PC-3 (cell line): ENCODE data around the gene TCF7L1. TPM values are rescaled to one million over a fixed set of nuclear protein-coding genes. Genes with fewer than 3 reads are reported as not detected.
A peak's percentile ranks its signal among the peaks of the same experiment; 100 is the strongest.

Source experiments
- ATAC-seq: fragments of 200-7000 bp; cut with Tn5 transposase; 2 replicates; pipeline ENCODE4 v1.9.1; 2020; ENCODE audit warnings: mild to moderate bottlenecking, moderate library complexity
- BruUV-seq: library from RNA; stranded (reverse); fragments of 400-500 nt; replicated peaks from 2 replicates; lab custom pipeline; 2021; lab: Mats Ljungman, UMichigan
- CTCF ChIA-PET: fragments of 300-600 bp; sonication (Branson Sonifier 250); formaldehyde crosslinking; loops from one replicate; lab custom pipeline; 2022; ENCODE audit warnings: antibody characterized with exemption; lab: Charles Lee
- POLR2A ChIA-PET: fragments of 300-600 bp; sonication (Branson Sonifier 250); formaldehyde crosslinking; loops from one replicate; lab custom pipeline; 2022; ENCODE audit warnings: antibody characterized with exemption; ENCODE audit not compliant: unreplicated experiment; lab: Charles Lee
- DNase-seq: peaks from one replicate; pipeline ENCODE4 v3.0.0-alpha.2; 2015
- H2AFZ ChIP-seq: fragments of 300-600 bp; sonication (generic); 2 replicates; pipeline ENCODE4 v1.6.0; 2016; ENCODE audit warnings: antibody characterized with exemption, low read length
- H3F3A ChIP-seq: fragments of 300-600 bp; sonication (generic); one replicate; pipeline ENCODE4 v1.6.0; 2017; ENCODE audit warnings: antibody characterized with exemption, low read length, control low read depth, mild to moderate bottlenecking; ENCODE audit not compliant: unreplicated experiment
- H3K27ac ChIP-seq: fragments of 300-600 bp; sonication (generic); 2 replicates; pipeline ENCODE4 v1.5.1; 2016; ENCODE audit warnings: mild to moderate bottlenecking, low read length
- H3K27me3 ChIP-seq: fragments of 300-600 bp; sonication (generic); 2 replicates; pipeline ENCODE4 v1.6.1; 2016; ENCODE audit warnings: low read length, mixed read lengths
- H3K36me3 ChIP-seq: fragments of 300-600 bp; sonication (generic); 2 replicates; pipeline ENCODE4 v1.6.1; 2016; ENCODE audit warnings: low read depth, mixed run types, low read length, mixed read lengths
- H3K4me1 ChIP-seq: fragments of 300-600 bp; sonication (generic); 2 replicates; pipeline ENCODE4 v1.5.1; 2016; ENCODE audit warnings: low read length; ENCODE audit not compliant: insufficient read depth
- H3K4me2 ChIP-seq: fragments of 300-600 bp; sonication (generic); 2 replicates; pipeline ENCODE4 v1.6.0; 2016; ENCODE audit warnings: low read length
- H3K4me3 ChIP-seq: fragments of 300-600 bp; sonication (generic); 2 replicates; pipeline ENCODE4 v1.5.1; 2016; ENCODE audit warnings: mild to moderate bottlenecking, low read length, mixed read lengths
- H3K79me2 ChIP-seq: fragments of 300-600 bp; sonication (generic); 2 replicates; pipeline ENCODE4 v1.6.1; 2017; ENCODE audit warnings: low read length, mixed read lengths
- H3K9ac ChIP-seq: fragments of 300-600 bp; sonication (generic); 2 replicates; pipeline ENCODE4 v1.6.0; 2016; ENCODE audit warnings: mild to moderate bottlenecking, low read length
- H3K9me2 ChIP-seq: fragments of 300-600 bp; sonication (generic); replicated peaks from 2 replicates; pipeline ENCODE4 v1.6.1; 2016; ENCODE audit warnings: mixed run types, low read length, mixed read lengths
- H3K9me3 ChIP-seq: fragments of 300-600 bp; sonication (generic); 2 replicates; pipeline ENCODE4 v1.6.1; 2016; ENCODE audit warnings: low read length, mixed read lengths
- H4K20me1 ChIP-seq: fragments of 300-600 bp; sonication (generic); 2 replicates; pipeline ENCODE4 v1.6.1; 2016; ENCODE audit warnings: low read length, mixed read lengths
- CTCF ChIP-seq: fragments of 300-600 bp; sonication (generic); conservative IDR thresholded peaks from 2 replicates; pipeline ENCODE4 v1.5.1; 2017; ENCODE audit warnings: antibody characterized with exemption, low read depth, mild to moderate bottlenecking, low read length
- EZH2 ChIP-seq: fragments of 300-600 bp; sonication (generic); IDR thresholded peaks from one replicate; pipeline ENCODE4 v1.6.1; 2017; ENCODE audit warnings: antibody characterized with exemption, mild to moderate bottlenecking, low read length; ENCODE audit not compliant: unreplicated experiment
- EZH2phosphoT487 ChIP-seq: fragments of 300-600 bp; sonication (generic); IDR thresholded peaks from 2 replicates; pipeline ENCODE4 v1.6.1; 2018; ENCODE audit warnings: mild to moderate bottlenecking, antibody characterized with exemption, low read length, borderline replicate concordance
- intact Hi-C: fragments of 100-400 bp; cut with micrococcal nuclease; formaldehyde crosslinking; loops from 2 replicates; pipeline ENCODE4 v1.9.0; 2023
- total RNA-seq: library from RNA; depleted of rRNA; stranded (reverse); fragments of >200 nt; gene quantifications from 2 replicates; pipeline ENCODE4 v1.2.3, GENCODE V29; 2014

The TCF7L1 gene
- total RNA-seq, 1 experiment from 2014 or later = 1.8 TPM

GRCh38 chr2:85273738-85274731 is 140.8 kb downstream of the TCF7L1 start:
- Histone ChIP-seq H3K4me1 (peaks cover 6% of the 10 kb centered on the region), H4K20me1 (no peaks in the 10 kb centered on the region), H3K4me3 (no peak overlapping the region), H3F3A (no peaks in the 10 kb centered on the region), H3K27ac (no peak overlapping the region), H3K9me3 (no peaks in the 10 kb centered on the region), H2AFZ (no peak overlapping the region), H3K9me2 (no peaks in the 10 kb centered on the region), H3K9ac (no peak overlapping the region), H3K36me3 (no peaks in the 10 kb centered on the region), H3K79me2 (no peaks in the 10 kb centered on the region), H3K4me2 (no peak overlapping the region), H3K27me3 (no peaks in the 10 kb centered on the region)
- ATAC-seq (peak; percentile 51), DNase-seq (peak; percentile 67)
- no peak for TF ChIP-seq EZH2
- no peak for TF ChIP-seq EZH2phosphoT487
- no peak for TF ChIP-seq CTCF
- BruUV-seq = no TSS peak
- intact Hi-C loops = no loop called here
- ChIA-PET CTCF (no interaction called here), POLR2A (no interaction called here)

- Histone ChIP-seq H3F3A (no peaks in the 10 kb centered on the region), H3K9me2 (no peaks in the 10 kb centered on the region), H3K36me3 (no peaks in the 10 kb centered on the region), H3K9ac (no peak overlapping the region), H2AFZ (no peak overlapping the region), H3K4me3 (no peak overlapping the region), H3K9me3 (no peaks in the 10 kb centered on the region), H3K79me2 (no peaks in the 10 kb centered on the region), H3K27ac (no peak overlapping the region), H3K27me3 (no peaks in the 10 kb centered on the region), H4K20me1 (no peaks in the 10 kb centered on the region), H3K4me1 (peaks cover 6% of the 10 kb centered on the region), H3K4me2 (no peak overlapping the region)
- TF ChIP-seq CTCF (no peak), EZH2phosphoT487 (no peak), EZH2 (no peak)
- DNase-seq (no peak), ATAC-seq (no peak)
- intact Hi-C loops = no loop called here
- no TSS peak for BruUV-seq
- ChIA-PET CTCF (no interaction called here), POLR2A (no interaction called here)
Observed at GRCh38 chr2:85275984-85276540, 142.9 kb downstream of the TCF7L1 start.
